DND-41 (cell line): ENCODE results near the gene NFKBIL1.
A peak's percentile ranks its signal among the peaks of the same experiment; 100 is the strongest.

ENCODE experiments used
- ATAC-seq: fragments of 200-7000 bp; cut with Tn5 transposase; 3 replicates; pipeline ENCODE4 v1.9.1; 2021; ENCODE audit warnings: low read depth; ENCODE audit not compliant: insufficient read depth
- DNase-seq: peaks from one replicate; pipeline ENCODE4 v3.0.0-alpha.2; 2020
- H2AFZ ChIP-seq: 2 replicates; pipeline ENCODE4 v1.6.0; 2012; ENCODE audit warnings: low read depth, low read length
- H3K27ac ChIP-seq: 2 replicates; pipeline ENCODE4 v1.5.1; 2012; ENCODE audit warnings: low read length, inconsistent platforms
- H3K27me3 ChIP-seq: fragments of 200-600 bp; sonication (generic); 2 replicates; pipeline ENCODE4 v1.6.0; 2012; ENCODE audit warnings: low read length, mild to moderate bottlenecking, inconsistent platforms; ENCODE audit not compliant: insufficient read depth, poor library complexity
- H3K36me3 ChIP-seq: 2 replicates; pipeline ENCODE4 v1.5.1; 2012; ENCODE audit warnings: low read length, inconsistent platforms; ENCODE audit not compliant: insufficient read depth
- H3K4me1 ChIP-seq: 2 replicates; pipeline ENCODE4 v1.5.1; 2012; ENCODE audit warnings: mild to moderate bottlenecking, low read length; ENCODE audit not compliant: insufficient read depth
- H3K4me2 ChIP-seq: 2 replicates; pipeline ENCODE4 v1.6.0; 2012; ENCODE audit warnings: mild to moderate bottlenecking, moderate library complexity, low read length, inconsistent platforms; ENCODE audit not compliant: insufficient read depth
- H3K4me3 ChIP-seq, 2 experiments: fragments of 200-600 bp in 1 of 2; shearing (Covaris generic) in 1 of 2; 2 replicates each; pipeline ENCODE4 v1.5.1; 2012 to 2016; ENCODE audit warnings: inconsistent platforms in 2 of 2, low read length in 2 of 2, mild to moderate bottlenecking in 2 of 2, low read depth in 1 of 2, moderate library complexity in 1 of 2
- H3K79me2 ChIP-seq: 2 replicates; pipeline ENCODE4 v1.6.0; 2012; ENCODE audit warnings: low read length, inconsistent platforms; ENCODE audit not compliant: insufficient read depth
- H3K9ac ChIP-seq: 2 replicates; pipeline ENCODE4 v1.6.0; 2012; ENCODE audit warnings: low read depth, mild to moderate bottlenecking, inconsistent platforms, low read length, moderate library complexity
- H3K9me3 ChIP-seq: 2 replicates; pipeline ENCODE4 v1.5.1; 2012; ENCODE audit warnings: low read length, moderate library complexity, mild to moderate bottlenecking, inconsistent platforms; ENCODE audit not compliant: insufficient read depth, severe bottlenecking
- H4K20me1 ChIP-seq: 2 replicates; pipeline ENCODE4 v1.6.0; 2012; ENCODE audit warnings: low read length; ENCODE audit not compliant: insufficient read depth
- EZH2 ChIP-seq: IDR thresholded peaks from 3 replicates; pipeline ENCODE4 v1.6.1; 2012; ENCODE audit warnings: borderline replicate concordance, low read depth, mild to moderate bottlenecking, moderate library complexity, low read length, inconsistent platforms; ENCODE audit not compliant: severe bottlenecking
- TF ChIP-seq, protein P1 (sequence below): IDR thresholded peaks from 2 replicates; pipeline ENCODE4 v1.5.1; 2012; ENCODE audit warnings: borderline replicate concordance, low read length, moderate library complexity, mild to moderate bottlenecking; ENCODE audit not compliant: poor library complexity, severe bottlenecking; ENCODE audit errors: extremely low read depth

Gene NFKBIL1

DNA sequence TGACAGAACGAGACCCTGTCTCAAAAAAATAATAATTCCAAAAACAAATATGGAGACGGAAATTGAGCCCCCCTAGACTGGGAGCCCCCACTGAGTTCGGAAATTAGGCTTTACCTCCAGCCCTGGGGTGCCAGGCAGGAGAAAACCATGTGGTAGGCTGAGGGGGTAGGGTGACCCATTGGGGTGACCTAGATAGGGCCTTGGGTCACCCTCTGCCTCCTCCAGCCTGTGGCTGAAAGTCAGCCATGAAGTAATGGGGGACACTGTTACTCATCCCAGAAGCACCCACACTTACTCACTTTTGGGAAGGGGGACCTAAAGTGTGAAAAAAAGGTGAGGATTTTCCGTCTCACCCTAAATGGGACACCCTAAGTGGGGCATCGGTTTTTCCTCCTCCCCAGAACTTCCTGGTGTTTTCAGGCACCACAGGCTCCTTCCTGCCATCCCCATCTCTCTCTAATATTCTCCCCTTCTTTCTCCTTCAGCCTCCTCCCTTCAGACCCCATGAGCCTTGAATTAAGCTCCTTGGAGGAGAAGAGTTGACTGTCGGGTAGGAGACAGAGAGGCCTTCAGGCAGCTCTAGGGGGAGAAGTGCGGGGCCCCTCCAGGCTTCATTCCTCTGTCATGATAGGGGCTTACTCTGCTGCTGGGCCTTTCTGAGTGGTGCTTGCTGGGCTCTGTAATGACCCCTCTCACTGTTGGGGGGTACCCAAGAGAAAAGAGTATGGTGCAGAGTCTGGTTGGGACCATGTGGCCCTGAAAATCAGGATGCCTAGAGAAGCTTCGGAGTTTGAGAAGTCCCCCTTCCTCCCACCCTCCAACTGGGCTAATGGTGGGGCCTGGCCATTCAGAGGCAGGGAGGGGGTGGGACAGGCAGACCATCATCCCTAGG lies 32.4 kb downstream of the NFKBIL1 start:
- Histone ChIP-seq H3K9me3 (no peaks in the 10 kb centered on the region), H2AFZ (no peak overlapping the region), H3K27me3 (peaks cover 10% of the 10 kb centered on the region), H4K20me1 (no peaks in the 10 kb centered on the region), H3K79me2 (peaks cover 4% of the 10 kb centered on the region; the same call in 1 of the 2 replicates), H3K4me3 (no peak overlapping the region; a peak in 1 of 4 replicates), H3K4me1 (peaks cover 52% of the 10 kb centered on the region), H3K36me3 (no peaks in the 10 kb centered on the region; the same call in 1 of the 2 replicates), H3K27ac (no peak overlapping the region), H3K9ac (no peak overlapping the region), H3K4me2 (peak overlapping the region; percentile 99)
- ATAC-seq: no peak
- no peak for DNase-seq
- TF ChIP-seq, protein P1, sequence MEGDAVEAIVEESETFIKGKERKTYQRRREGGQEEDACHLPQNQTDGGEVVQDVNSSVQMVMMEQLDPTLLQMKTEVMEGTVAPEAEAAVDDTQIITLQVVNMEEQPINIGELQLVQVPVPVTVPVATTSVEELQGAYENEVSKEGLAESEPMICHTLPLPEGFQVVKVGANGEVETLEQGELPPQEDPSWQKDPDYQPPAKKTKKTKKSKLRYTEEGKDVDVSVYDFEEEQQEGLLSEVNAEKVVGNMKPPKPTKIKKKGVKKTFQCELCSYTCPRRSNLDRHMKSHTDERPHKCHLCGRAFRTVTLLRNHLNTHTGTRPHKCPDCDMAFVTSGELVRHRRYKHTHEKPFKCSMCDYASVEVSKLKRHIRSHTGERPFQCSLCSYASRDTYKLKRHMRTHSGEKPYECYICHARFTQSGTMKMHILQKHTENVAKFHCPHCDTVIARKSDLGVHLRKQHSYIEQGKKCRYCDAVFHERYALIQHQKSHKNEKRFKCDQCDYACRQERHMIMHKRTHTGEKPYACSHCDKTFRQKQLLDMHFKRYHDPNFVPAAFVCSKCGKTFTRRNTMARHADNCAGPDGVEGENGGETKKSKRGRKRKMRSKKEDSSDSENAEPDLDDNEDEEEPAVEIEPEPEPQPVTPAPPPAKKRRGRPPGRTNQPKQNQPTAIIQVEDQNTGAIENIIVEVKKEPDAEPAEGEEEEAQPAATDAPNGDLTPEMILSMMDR: no peak
- no peak for TF ChIP-seq EZH2

DNA sequence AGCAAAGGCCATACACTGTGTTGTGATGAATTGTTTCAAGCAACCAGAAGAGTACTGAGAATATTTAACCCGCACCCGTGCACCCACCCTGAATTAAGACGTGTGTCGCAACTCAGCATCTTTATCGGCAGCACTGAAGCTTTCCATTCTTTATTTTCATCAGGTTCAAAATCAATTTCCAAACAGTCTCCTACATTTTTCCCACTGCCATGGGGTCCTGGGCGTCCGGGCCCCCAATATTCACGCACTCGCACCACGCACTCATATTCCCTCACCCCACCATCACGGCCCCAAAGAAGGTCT lies 33.0 kb downstream of the NFKBIL1 start:
- H3K27me3 ChIP-seq: peaks cover 10% of the 10 kb centered on the region
- H3K4me3 ChIP-seq: peak overlapping the region; percentile 78 to 95; a peak in 3 of 4 replicates

DNA sequence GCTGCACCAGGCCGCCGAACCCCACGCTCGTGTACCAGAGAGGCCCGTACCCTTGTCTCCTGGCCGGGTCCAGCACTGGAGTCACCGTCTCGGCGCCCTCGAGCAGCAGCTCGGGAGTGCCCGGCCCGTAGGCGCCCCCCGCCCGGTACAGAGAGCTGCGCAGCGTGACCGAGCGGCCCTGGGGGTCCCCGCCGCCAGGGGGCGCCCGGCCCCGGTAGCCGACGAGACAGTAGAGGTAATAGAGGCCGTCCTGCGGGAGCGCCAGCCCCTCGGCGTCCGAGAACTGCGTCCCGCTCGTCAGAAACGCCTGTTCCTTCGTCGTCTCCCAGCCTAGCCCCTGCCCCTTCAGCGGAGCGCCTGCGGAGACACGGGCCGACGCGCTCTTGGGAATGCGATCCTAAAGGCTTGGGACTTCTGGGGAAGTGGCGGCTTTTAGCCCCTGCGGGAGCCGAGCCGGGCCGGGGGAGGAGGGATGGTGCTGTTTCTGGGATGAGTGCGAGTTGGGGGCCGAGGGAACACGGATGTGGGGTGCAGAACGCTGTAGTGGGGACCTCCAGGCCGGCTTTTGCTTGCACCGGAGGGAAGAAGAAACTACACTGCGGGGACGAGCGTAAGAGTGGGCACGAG lies 33.5 kb downstream of the NFKBIL1 start:
- peak; percentile 52 for TF ChIP-seq EZH2
- TF ChIP-seq, protein P1: peak; percentile 94
- peak overlapping the region; percentile 78 to 95 for H3K4me3 ChIP-seq
- H4K20me1 ChIP-seq: no peaks in the 10 kb centered on the region
- peaks cover 10% of the 10 kb centered on the region for H3K27me3 ChIP-seq
- DNase-seq (peak; percentile 90), ATAC-seq (peak; percentile 78)
- peaks cover 49% of the 10 kb centered on the region for H3K4me1 ChIP-seq
- peak overlapping the region; percentile 100 for H2AFZ ChIP-seq
- H3K79me2 ChIP-seq: peaks cover 4% of the 10 kb centered on the region; the same call in 1 of the 2 replicates
- H3K27ac ChIP-seq: peak overlapping the region; percentile 76
- H3K9ac ChIP-seq: peak overlapping the region; percentile 91
- no peaks in the 10 kb centered on the region for H3K9me3 ChIP-seq
- peak overlapping the region; percentile 99 for H3K4me2 ChIP-seq
- no peaks in the 10 kb centered on the region; the same call in 1 of the 2 replicates for H3K36me3 ChIP-seq

More for the DNA sequence above, 33.0 kb downstream of the NFKBIL1 start:
- ATAC-seq: no peak
- Histone ChIP-seq H3K9me3 (no peaks in the 10 kb centered on the region), H4K20me1 (no peaks in the 10 kb centered on the region), H3K36me3 (no peaks in the 10 kb centered on the region; the same call in 1 of the 2 replicates), H3K4me2 (peak overlapping the region; percentile 99), H3K79me2 (peaks cover 4% of the 10 kb centered on the region; the same call in 1 of the 2 replicates), H3K9ac (peak overlapping the region; percentile 91), H2AFZ (peak overlapping the region; percentile 100), H3K27ac (peak overlapping the region; percentile 53; the same call in 1 of the 2 replicates), H3K4me1 (peaks cover 49% of the 10 kb centered on the region)
- TF ChIP-seq, protein P1: no peak
- no peak for TF ChIP-seq EZH2
- no peak for DNase-seq
